Keratinocyte (primary cell): Measurements from ENCODE around the gene OR6A2. TPM values are rescaled to one million over a fixed set of nuclear protein-coding genes. Genes with fewer than 3 reads are reported as not detected.

Experiments
- DNase-seq: peaks from one replicate; pipeline ENCODE4 v3.0.0-alpha.2; 2011; ENCODE audit warnings: low read depth, missing footprints, low spot score
- FAIRE-seq: peaks from 2 replicates; lab custom pipeline; 2011; peaks lifted over from hg19 to GRCh38; lab: Jason Lieb, UNC
- H2AFZ ChIP-seq: 2 replicates; pipeline ENCODE4 v1.6.0; 2012; ENCODE audit warnings: low read length, control low read depth, inconsistent platforms; ENCODE audit not compliant: control insufficient read depth
- H3K27ac ChIP-seq: 2 replicates; pipeline ENCODE4 v1.5.1; 2011; ENCODE audit warnings: low read length; ENCODE audit not compliant: control insufficient read depth, insufficient read depth
- H3K27me3 ChIP-seq: 3 replicates; pipeline ENCODE4 v1.6.0; 2011; ENCODE audit warnings: low read length; ENCODE audit not compliant: control insufficient read depth, insufficient read depth; ENCODE audit errors: extremely low read depth
- H3K36me3 ChIP-seq, 2 experiments: 2 replicates in 1 of 2; 3 replicates in 1 of 2; pipeline ENCODE4 v1.5.1; 2011; ENCODE audit warnings: low read length in 2 of 2, mild to moderate bottlenecking in 1 of 2; ENCODE audit not compliant: control insufficient read depth in 2 of 2, insufficient read depth in 2 of 2; ENCODE audit errors: extremely low read depth in 1 of 2
- H3K4me1 ChIP-seq: 3 replicates; pipeline ENCODE4 v1.5.1; 2011; ENCODE audit warnings: low read length; ENCODE audit not compliant: control insufficient read depth, insufficient read depth; ENCODE audit errors: extremely low read depth
- H3K4me2 ChIP-seq: 3 replicates; pipeline ENCODE4 v1.6.0; 2011; ENCODE audit warnings: low read depth, low read length; ENCODE audit not compliant: control insufficient read depth, insufficient read depth; ENCODE audit errors: extremely low read depth
- H3K4me3 ChIP-seq, 3 experiments: fragments of 200-600 bp in 1 of 3; sonication (generic) in 1 of 3; 2 replicates in 2 of 3; 3 replicates in 1 of 3; pipeline ENCODE4 v1.5.1; 2011 to 2016; ENCODE audit warnings: low read length in 3 of 3, mild to moderate bottlenecking in 3 of 3, control low read depth in 2 of 3, inconsistent platforms in 1 of 3, low read depth in 1 of 3, mixed read lengths in 1 of 3, mixed run types in 1 of 3, moderate library complexity in 1 of 3; ENCODE audit not compliant: control insufficient read depth in 2 of 3, insufficient read depth in 2 of 3; ENCODE audit errors: extremely low read depth in 1 of 3
- H3K79me2 ChIP-seq: 2 replicates; pipeline ENCODE4 v1.6.0; 2012; ENCODE audit warnings: low read length; ENCODE audit not compliant: control insufficient read depth, insufficient read depth
- H3K9ac ChIP-seq: 3 replicates; pipeline ENCODE4 v1.6.0; 2011; ENCODE audit warnings: low read length; ENCODE audit not compliant: control insufficient read depth, insufficient read depth; ENCODE audit errors: extremely low read depth
- H3K9me1 ChIP-seq: 3 replicates; pipeline ENCODE4 v1.6.0; 2011; ENCODE audit warnings: low read length; ENCODE audit not compliant: control insufficient read depth, insufficient read depth; ENCODE audit errors: extremely low read depth
- H3K9me3 ChIP-seq: 2 replicates; pipeline ENCODE4 v1.5.1; 2012; ENCODE audit warnings: low read depth, low read length; ENCODE audit not compliant: control insufficient read depth
- H4K20me1 ChIP-seq: 3 replicates; pipeline ENCODE4 v1.6.0; 2011; ENCODE audit warnings: low read length; ENCODE audit not compliant: control insufficient read depth, insufficient read depth; ENCODE audit errors: extremely low read depth
- EZH2 ChIP-seq: IDR thresholded peaks from one replicate; pipeline ENCODE4 v1.6.1; 2012; ENCODE audit warnings: inconsistent platforms, mild to moderate bottlenecking, low read length, moderate library complexity
- dilution Hi-C: fragments of 300-500 bp; cut with MboI; formaldehyde crosslinking; loops from one replicate; pipeline ENCODE4 v1.7.0; 2020; ENCODE audit warnings: low sequenced_read_pairs; ENCODE audit not compliant: extremely low pct_ligation_motif_present
- polyA plus RNA-seq, 5 experiments: library from polyadenylated mRNA; depleted of rRNA in 3 of 5; stranded (reverse) in 3 of 5; stranded (forward) in 1 of 5; unstranded in 1 of 5; fragments of >200 nt; gene quantifications; 1 replicate in 1 of 5; 2 replicates in 3 of 5; 3 replicates in 1 of 5; pipeline versions ENCODE4 v1.2.1 to v1.2.3, GENCODE V29; 2011 to 2012; ENCODE audit warnings: missing spikeins in 2 of 5, low read depth in 1 of 5, low replicate concordance in 1 of 5
- TF ChIP-seq, protein P1 (sequence below), 3 experiments: IDR thresholded peaks in 1 of 3; conservative IDR thresholded peaks in 1 of 3; optimal IDR thresholded peaks in 1 of 3; 2 replicates in 2 of 3; 3 replicates in 1 of 3; pipeline versions ENCODE3 to v1.5.1; 2011; ENCODE audit warnings: low read length in 3 of 3, mild to moderate bottlenecking in 3 of 3, moderate library complexity in 2 of 3, control low read depth in 1 of 3, inconsistent platforms in 1 of 3; ENCODE audit not compliant: insufficient read depth in 2 of 3; ENCODE audit errors: extremely low read depth in 1 of 3

OR6A2 gene
- polyA plus RNA-seq, 1 donor (not counting 4 experiments of a cell fraction or from before 2014, with no cell fraction given), result 0.05 TPM

DNA sequence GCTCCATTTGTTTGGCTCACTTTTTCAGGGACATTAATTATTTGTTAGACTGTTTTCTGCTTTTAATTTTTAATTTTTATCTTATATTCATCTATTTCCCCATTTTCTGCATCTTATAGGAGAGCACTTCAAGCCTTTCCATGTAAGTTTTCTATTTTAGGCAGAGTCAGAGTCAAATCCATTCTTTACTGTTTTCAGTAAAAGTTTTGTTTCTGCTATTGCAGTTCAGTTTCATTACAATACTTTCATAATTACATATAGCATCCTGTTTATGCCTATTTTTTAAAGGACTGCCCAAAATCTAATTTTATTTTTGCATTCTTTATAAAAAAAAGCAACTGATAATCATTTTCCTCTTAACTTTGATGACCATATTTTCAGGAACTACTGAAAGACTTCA lies 42.2 kb upstream of the OR6A2 start:
- TF ChIP-seq, protein P1, sequence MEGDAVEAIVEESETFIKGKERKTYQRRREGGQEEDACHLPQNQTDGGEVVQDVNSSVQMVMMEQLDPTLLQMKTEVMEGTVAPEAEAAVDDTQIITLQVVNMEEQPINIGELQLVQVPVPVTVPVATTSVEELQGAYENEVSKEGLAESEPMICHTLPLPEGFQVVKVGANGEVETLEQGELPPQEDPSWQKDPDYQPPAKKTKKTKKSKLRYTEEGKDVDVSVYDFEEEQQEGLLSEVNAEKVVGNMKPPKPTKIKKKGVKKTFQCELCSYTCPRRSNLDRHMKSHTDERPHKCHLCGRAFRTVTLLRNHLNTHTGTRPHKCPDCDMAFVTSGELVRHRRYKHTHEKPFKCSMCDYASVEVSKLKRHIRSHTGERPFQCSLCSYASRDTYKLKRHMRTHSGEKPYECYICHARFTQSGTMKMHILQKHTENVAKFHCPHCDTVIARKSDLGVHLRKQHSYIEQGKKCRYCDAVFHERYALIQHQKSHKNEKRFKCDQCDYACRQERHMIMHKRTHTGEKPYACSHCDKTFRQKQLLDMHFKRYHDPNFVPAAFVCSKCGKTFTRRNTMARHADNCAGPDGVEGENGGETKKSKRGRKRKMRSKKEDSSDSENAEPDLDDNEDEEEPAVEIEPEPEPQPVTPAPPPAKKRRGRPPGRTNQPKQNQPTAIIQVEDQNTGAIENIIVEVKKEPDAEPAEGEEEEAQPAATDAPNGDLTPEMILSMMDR (optimal IDR thresholded peaks at IDR 0.05 in 1 of 3, IDR thresholded peaks at IDR 0.05 in 1 of 3, conservative IDR thresholded peaks at IDR 0.05 in 1 of 3; ENCODE audit: extremely low read depth in 1 of 3, insufficient read depth in 2 of 3, low read length in 3 of 3), result no peak
- no peak for TF ChIP-seq EZH2
- dilution Hi-C loops, result no loop called here
- Histone ChIP-seq H3K9ac (no peak overlapping the region), H3K9me3 (no peaks in the 10 kb centered on the region), H3K79me2 (no peaks in the 10 kb centered on the region), H3K36me3 (no peaks in the 10 kb centered on the region), H3K27ac (no peak overlapping the region), H3K4me1 (no peaks in the 10 kb centered on the region), H2AFZ (no peak overlapping the region), H3K4me3 (no peak overlapping the region), H3K4me2 (no peak overlapping the region), H3K27me3 (no peaks in the 10 kb centered on the region), H4K20me1 (no peaks in the 10 kb centered on the region), H3K9me1 (no peaks in the 10 kb centered on the region)
- DNase-seq (no peak), FAIRE-seq (no peak)

DNA sequence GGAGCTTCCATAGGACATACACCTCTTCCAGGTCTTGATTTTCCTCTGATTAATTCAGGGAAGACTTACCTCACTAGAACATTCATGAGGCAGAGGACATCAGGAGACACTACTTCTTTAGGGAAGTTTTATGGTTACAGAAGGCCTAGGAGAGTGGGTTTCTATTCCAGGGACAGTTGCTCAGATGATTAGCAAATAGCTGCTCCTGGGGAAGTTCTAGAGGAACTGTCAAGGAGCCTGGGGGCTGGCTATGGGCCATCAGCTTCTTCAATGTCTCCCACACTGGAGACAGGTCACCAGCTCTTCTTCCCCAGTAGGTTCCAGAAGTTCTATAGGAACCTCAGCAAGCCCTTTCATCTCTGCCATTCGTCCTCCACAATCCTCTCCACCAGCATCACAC lies 34.5 kb upstream of the OR6A2 start:
- Histone ChIP-seq H3K36me3 (no peaks in the 10 kb centered on the region), H3K4me2 (no peak overlapping the region), H3K27me3 (no peaks in the 10 kb centered on the region), H3K9me3 (no peaks in the 10 kb centered on the region), H3K9me1 (no peaks in the 10 kb centered on the region), H2AFZ (no peak overlapping the region), H4K20me1 (no peaks in the 10 kb centered on the region), H3K79me2 (no peaks in the 10 kb centered on the region), H3K27ac (no peak overlapping the region), H3K4me1 (no peaks in the 10 kb centered on the region), H3K9ac (no peak overlapping the region), H3K4me3 (no peak overlapping the region)
- TF ChIP-seq, protein P1 (optimal IDR thresholded peaks at IDR 0.05 in 1 of 3, IDR thresholded peaks at IDR 0.05 in 1 of 3, conservative IDR thresholded peaks at IDR 0.05 in 1 of 3; ENCODE audit: extremely low read depth in 1 of 3, insufficient read depth in 2 of 3, low read length in 3 of 3), result no peak
- TF ChIP-seq EZH2, result no peak
- DNase-seq, result no peak
- dilution Hi-C loops, result no loop called here
- no peak for FAIRE-seq
